Measurements from ENCODE around the gene C3orf20. TPM values are rescaled to one million over a fixed set of nuclear protein-coding genes. Genes with fewer than 3 reads are reported as not detected.

C3orf20 gene
- total and polyA plus RNA-seq, 9 of the 15 experiments (the other 6 are each of a cell fraction or from before 2014, with no cell fraction given) = 0.04 TPM; not detected in 8

- no peaks in the 10 kb centered on the region for H4K20me1 ChIP-seq (replicated peaks; ENCODE audit: control insufficient read depth, insufficient read depth, low read length)
- TF ChIP-seq HBP1 (CRISPR knock-in tag; IDR thresholded peaks at IDR 0.05) (no peak), POLR3A (IDR thresholded peaks at IDR 0.05; ENCODE audit: borderline replicate concordance, extremely low read depth, insufficient read depth, insufficient read length) (no peak), ZNF655 (CRISPR knock-in tag; IDR thresholded peaks at IDR 0.05) (no peak), ZNF232 (CRISPR knock-in tag; IDR thresholded peaks at IDR 0.05) (no peak), EZH2 (IDR thresholded peaks at IDR 0.05; ENCODE audit: borderline replicate concordance, low read depth, low read length) (no peak), FUS (optimal IDR thresholded peaks at IDR 0.05; ENCODE audit: low read depth, low read length) (no peak), CBFB (CRISPR knock-in tag; IDR thresholded peaks at IDR 0.05) (no peak), MCM2 (IDR thresholded peaks at IDR 0.05; ENCODE audit: low read depth) (no peak), CBX3 (IDR thresholded peaks at IDR 0.05; ENCODE audit: borderline replicate concordance in 1 of 2, low read length in 2 of 2) (no peak), SIX5 (IDR thresholded peaks at IDR 0.05; ENCODE audit: borderline replicate concordance in 1 of 2, insufficient read depth in 1 of 2, low read depth in 1 of 2, low read length in 2 of 2) (no peak), PHB (CRISPR knock-in tag; IDR thresholded peaks at IDR 0.05) (no peak), TARDBP (IDR thresholded peaks at IDR 0.05) (no peak), TAF9B (IDR thresholded peaks at IDR 0.05; ENCODE audit: partially characterized antibody) (no peak), ZNF77 (CRISPR knock-in tag; IDR thresholded peaks at IDR 0.05) (no peak), POLR2A (conservative IDR thresholded peaks at IDR 0.05) (no peak), ZNF778 (CRISPR knock-in tag; IDR thresholded peaks at IDR 0.05) (no peak)
- H3K27ac ChIP-seq (ENCODE audit: extremely low read depth, low read depth, low read length) = no peak overlapping the region
- FAIRE-seq (no peak), DNase-seq (ENCODE audit: extremely low read depth in 1 of 4, low spot score in 3 of 4) (no peak), ATAC-seq (no peak)
- CTCF ChIA-PET (ENCODE audit: low intra/inter-chr PET ratio) = no interaction called here
- in situ Hi-C loops (cut with MboI) (no loop called here), intact Hi-C loops (cut with micrococcal nuclease) (no loop called here)
- no peak overlapping the region for H3K4me3 ChIP-seq
- no peaks in the 10 kb centered on the region for H3K9me3 ChIP-seq (replicated peaks; ENCODE audit: control insufficient read depth, insufficient read depth, low read depth, low read length)
- no peaks in the 10 kb centered on the region for H3K9me1 ChIP-seq (ENCODE audit: control insufficient read depth, insufficient read depth, low read length)
- H3K4me1 ChIP-seq (replicated peaks in 1 of 2; ENCODE audit: control insufficient read depth in 2 of 2, insufficient read depth in 2 of 2, low read length in 2 of 2) = no peaks in the 10 kb centered on the region
- H3K4me2 ChIP-seq (ENCODE audit: insufficient read depth, low read length) = no peak overlapping the region
- WGBS (ENCODE audit: insufficient coverage, low coverage, missing lambda C conversion rate) = 0% methylated on average over 5 of the region's 5 CpGs
- POLR2A ChIA-PET = no interaction called here
- no peaks in the 10 kb centered on the region for H3K36me3 ChIP-seq (ENCODE audit: control insufficient read depth, insufficient read depth, low read length)
- no TSS peak for BruUV-seq (replicated peaks)
- H2AFZ ChIP-seq (ENCODE audit: low read depth, low read length) = no peak overlapping the region
- H3K79me2 ChIP-seq (ENCODE audit: control insufficient read depth, insufficient read depth, low read length) = no peaks in the 10 kb centered on the region
- H3K27me3 ChIP-seq (ENCODE audit: control insufficient read depth in 2 of 2, insufficient read depth in 2 of 2, low read length in 2 of 2) = peaks cover 5 to 15% of the 10 kb centered on the region in 2 experiments; a peak in 2 of 5 replicates
- H3K9ac ChIP-seq (ENCODE audit: insufficient read depth in 1 of 2, low read depth in 2 of 2, low read length in 2 of 2) = no peak overlapping the region
Measured at GRCh38 chr3:14706096-14706495, 31.2 kb downstream of the C3orf20 start.
